Mucosa of descending colon (tissue), 3 donors: ENCODE results near the gene MCOLN1. TPM values are rescaled to one million over a fixed set of nuclear protein-coding genes. Genes with fewer than 3 reads are reported as not detected.

Experiments
- ATAC-seq: fragments of 200-7000 bp; cut with Tn5 transposase; one replicate; pipeline ENCODE4 v1.9.1; 2020; ENCODE audit warnings: mild to moderate bottlenecking, moderate library complexity
- DNase-seq, 3 donors: peaks; one replicate each; pipeline ENCODE4 v3.0.0-alpha.2; 2020
- H3K36me3 ChIP-seq: fragments of 200-600 bp; one replicate; pipeline ENCODE4 v1.8.0; 2021; ENCODE audit warnings: low read depth, mild to moderate bottlenecking
- H3K4me1 ChIP-seq: fragments of 200-600 bp; one replicate; pipeline ENCODE4 v1.8.0; 2021; ENCODE audit warnings: low read depth, mild to moderate bottlenecking
- H3K4me3 ChIP-seq: fragments of 200-600 bp; one replicate; pipeline ENCODE4 v1.8.0; 2021; ENCODE audit warnings: mild to moderate bottlenecking
- H3K9me3 ChIP-seq: fragments of 200-600 bp; one replicate; pipeline ENCODE4 v1.8.0; 2021; ENCODE audit warnings: mild to moderate bottlenecking
- CTCF ChIP-seq: fragments of 200-600 bp; IDR thresholded peaks from one replicate; pipeline ENCODE4 v1.8.0; 2022; ENCODE audit warnings: antibody characterized with exemption, mild to moderate bottlenecking
- intact Hi-C, 2 donors: fragments of 100-400 bp; cut with DNase I in 1 of 2; cut with micrococcal nuclease in 1 of 2; formaldehyde crosslinking; loops; one replicate each; pipeline versions ENCODE4 v1.11.0 to v1.11.1; 2022; cut with DNase I, micrococcal nuclease
- total RNA-seq, 3 donors: library from RNA; stranded (reverse); fragmentation: NEBNext Ultra II Directional in 2 of 3; extraction: Animal tissue kit (Norgen Biotek cat#: 25700) in 2 of 3; gene quantifications; one replicate each; pipeline versions ENCODE4 v1.2.1 to v1.2.4, GENCODE V29; 2021 to 2023
- donor health status: DM: no; HTN: no; CAD: no; lungs with moderate emphysema.
- donor health status: DM: no; HTN: no; CAD: no.
- donor health status: DM: no; HTN: yes; CAD: no.

Gene MCOLN1
- total RNA-seq, 3 donors from 2014 or later, result 29.5 to 40.1 (median 31.7) TPM

GRCh38 chr19:7516333-7516732 lies 6.1 kb upstream of the MCOLN1 start:
- DNase-seq (peak in 1 of 3 donors; percentile 55), ATAC-seq (no peak)
- H3K4me1 ChIP-seq, result peaks cover 5% of the 10 kb centered on the region
- no peaks in the 10 kb centered on the region for H3K36me3 ChIP-seq
- TF ChIP-seq CTCF, result no peak
- intact Hi-C loops, result no loop called here
- H3K9me3 ChIP-seq, result no peaks in the 10 kb centered on the region
- peak overlapping the region; percentile 34 for H3K4me3 ChIP-seq

DNA sequence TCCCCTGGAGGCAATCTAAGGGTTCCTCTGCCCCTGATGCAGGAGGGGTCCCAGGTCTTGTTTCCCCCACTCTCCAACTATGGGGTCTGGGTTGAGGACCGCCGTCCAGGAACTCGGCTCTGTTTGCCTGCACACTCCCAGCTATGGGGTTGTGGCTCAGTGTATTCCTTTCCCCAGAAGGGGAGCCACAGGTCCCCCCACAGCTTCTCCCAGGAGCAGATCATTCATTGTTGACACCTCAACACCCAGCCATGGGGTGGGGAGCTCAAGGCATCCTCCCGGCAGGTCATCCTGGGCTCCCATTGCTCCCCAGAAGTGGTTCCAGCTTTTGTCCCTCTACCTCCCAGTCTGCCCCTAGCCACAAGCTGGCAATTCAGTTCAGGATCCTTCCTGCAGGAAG lies 5.5 kb upstream of the MCOLN1 start:
- H3K4me3 ChIP-seq, result no peak overlapping the region
- intact Hi-C loops, result no loop called here
- H3K4me1 ChIP-seq, result peaks cover 9% of the 10 kb centered on the region
- no peaks in the 10 kb centered on the region for H3K36me3 ChIP-seq
- TF ChIP-seq CTCF, result no peak
- H3K9me3 ChIP-seq, result no peaks in the 10 kb centered on the region
- ATAC-seq (no peak), DNase-seq (no peak)

- intact Hi-C loops, result no loop called here
- Histone ChIP-seq H3K36me3 (no peaks in the 10 kb centered on the region), H3K4me1 (peaks cover 23% of the 10 kb centered on the region), H3K9me3 (no peaks in the 10 kb centered on the region), H3K4me3 (no peak overlapping the region)
- ATAC-seq (no peak), DNase-seq (no peak)
- no peak for TF ChIP-seq CTCF
Observed at GRCh38 chr19:7519361-7520130, 2.9 kb upstream of the MCOLN1 start.

DNA sequence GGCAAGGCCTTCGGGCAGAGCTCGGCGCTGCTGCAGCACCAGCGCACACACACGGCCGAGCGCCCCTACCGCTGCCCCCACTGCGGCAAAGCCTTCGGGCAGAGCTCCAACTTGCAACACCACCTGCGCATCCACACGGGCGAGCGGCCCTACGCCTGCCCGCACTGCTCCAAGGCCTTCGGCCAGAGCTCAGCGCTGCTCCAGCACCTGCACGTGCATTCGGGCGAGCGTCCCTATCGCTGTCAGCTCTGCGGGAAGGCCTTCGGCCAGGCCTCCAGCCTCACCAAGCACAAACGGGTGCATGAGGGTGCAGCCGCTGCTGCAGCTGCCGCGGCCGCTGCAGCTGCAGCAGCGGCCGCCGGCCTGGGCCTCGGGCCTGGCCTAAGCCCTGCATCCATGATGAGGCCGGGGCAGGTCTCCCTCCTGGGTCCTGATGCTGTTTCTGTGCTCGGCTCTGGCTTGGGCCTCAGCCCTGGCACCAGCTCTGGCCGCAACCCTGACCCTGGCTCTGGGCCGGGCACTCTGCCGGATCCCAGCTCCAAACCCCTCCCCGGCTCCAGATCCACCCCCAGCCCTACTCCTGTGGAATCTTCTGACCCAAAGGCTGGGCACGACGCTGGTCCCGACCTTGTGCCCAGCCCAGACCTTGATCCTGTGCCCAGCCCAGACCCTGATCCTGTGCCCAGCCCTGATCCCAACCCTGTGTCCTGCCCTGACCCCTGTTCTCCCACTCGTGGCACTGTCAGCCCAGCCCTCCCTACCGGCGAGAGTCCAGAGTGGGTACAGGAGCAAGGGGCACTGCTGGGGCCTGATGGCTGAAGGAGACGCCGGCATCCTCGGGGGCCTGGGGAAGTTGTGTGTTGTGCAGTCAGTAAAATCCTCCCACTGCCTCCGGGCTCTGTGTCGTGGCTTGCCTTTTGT lies 2.0 kb upstream of the MCOLN1 start:
- no peak for TF ChIP-seq CTCF
- intact Hi-C loops, result no loop called here

DNA sequence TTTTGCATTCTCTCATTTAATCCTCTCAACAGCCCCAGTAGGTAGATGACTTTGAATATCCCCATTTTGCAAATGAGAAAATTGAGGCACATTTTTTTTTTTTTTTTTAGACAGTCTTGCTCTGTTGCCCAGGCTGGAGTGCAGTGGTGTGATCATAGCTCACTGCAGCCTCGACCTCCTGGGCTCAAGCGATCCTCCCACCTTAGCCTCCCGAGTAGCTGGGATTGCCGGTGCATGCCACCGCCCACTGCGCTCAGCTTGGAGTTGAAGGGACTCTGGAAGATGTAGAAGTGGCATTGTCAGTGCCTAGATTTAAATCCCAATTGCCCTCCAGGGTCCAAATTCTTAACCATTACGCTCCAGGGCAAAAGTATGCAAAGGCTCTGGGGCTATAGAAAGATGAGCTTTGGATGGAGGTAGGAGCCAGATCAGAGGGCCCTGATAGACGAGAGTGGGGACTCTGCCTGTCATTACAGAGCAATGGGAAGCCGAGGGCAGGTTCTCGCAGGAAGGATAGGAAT lies 813 bp upstream of the MCOLN1 start:
- no peaks in the 10 kb centered on the region for H3K36me3 ChIP-seq
- ATAC-seq, result no peak
- no peaks in the 10 kb centered on the region for H3K9me3 ChIP-seq
- H3K4me3 ChIP-seq, result no peak overlapping the region
- peaks cover 20% of the 10 kb centered on the region for H3K4me1 ChIP-seq
- intact Hi-C loops, result no loop called here
- no peak for DNase-seq
- no peak for TF ChIP-seq CTCF

More for the DNA sequence above, 2.0 kb upstream of the MCOLN1 start:
- H3K4me1 ChIP-seq, result peaks cover 23% of the 10 kb centered on the region
- H3K4me3 ChIP-seq, result no peak overlapping the region
- no peaks in the 10 kb centered on the region for H3K36me3 ChIP-seq
- ATAC-seq, result no peak
- no peak for DNase-seq
- no peaks in the 10 kb centered on the region for H3K9me3 ChIP-seq
